SIG-M5 treated with dmso at 0.1 percent for 504 hours (cell line): ENCODE data around the gene KIAA1958.
"Not testable (repeated sequence)": the region's sequence is repeated elsewhere in the genome, so short reads cannot be mapped to it uniquely, and the experiment has no call there.

Experiments
- DNase-seq: peaks from one replicate; lab custom pipeline; 2025; ENCODE audit not compliant: unreplicated experiment; lab: John Stamatoyannopoulos, UW

KIAA1958 gene

DNA sequence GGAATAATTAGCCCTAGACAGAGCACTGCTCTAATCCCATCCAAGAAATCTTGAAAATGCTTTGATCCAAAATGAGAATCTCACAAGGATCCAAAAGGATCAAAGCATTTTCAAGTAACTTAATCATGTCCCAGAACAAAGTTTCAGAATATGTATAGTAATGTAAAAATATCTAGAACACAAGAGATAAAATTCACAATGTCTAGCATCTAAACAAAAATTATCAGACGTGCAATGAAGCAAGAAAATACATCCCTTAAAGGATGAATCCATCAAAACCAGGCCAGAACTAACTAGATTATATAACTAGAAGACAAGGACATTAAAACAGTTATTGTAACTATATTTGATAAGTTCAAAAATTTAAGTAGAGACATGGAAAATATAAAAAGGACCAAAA lies 162.0 kb downstream of the KIAA1958 start:
- DNase-seq = no peak

- DNase-seq = no peak
Observed at GRCh38 chr9:112654282-112654681, 167.7 kb downstream of the KIAA1958 start.

DNA sequence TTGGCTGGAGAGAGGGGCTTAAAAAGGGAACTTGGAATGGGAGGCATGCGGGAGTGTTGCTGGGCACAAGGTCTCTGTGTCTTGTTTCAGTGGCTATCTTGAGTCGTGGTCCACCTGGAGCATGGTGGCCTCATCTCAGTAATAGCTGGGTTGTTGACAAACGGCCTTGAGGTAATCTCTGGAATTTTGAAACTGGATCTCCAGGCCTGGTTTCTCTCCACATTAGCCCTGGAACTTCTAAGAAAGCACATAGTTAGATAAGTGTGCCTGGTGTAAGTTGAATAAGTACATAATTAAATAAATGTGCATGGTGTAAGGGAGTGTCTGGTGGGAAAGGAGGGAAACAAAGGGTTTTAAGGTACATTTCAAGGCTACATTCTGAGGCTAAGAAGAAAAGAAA lies 169.0 kb downstream of the KIAA1958 start:
- no peak for DNase-seq

- DNase-seq = no peak
Observed at GRCh38 chr9:112659906-112660305, 173.3 kb downstream of the KIAA1958 start.

GRCh38 chr9:112663681-112664080 lies 177.1 kb downstream of the KIAA1958 start:
- DNase-seq = no peak

GRCh38 chr9:112664531-112664930 lies 177.9 kb downstream of the KIAA1958 start:
- DNase-seq = no peak

DNA sequence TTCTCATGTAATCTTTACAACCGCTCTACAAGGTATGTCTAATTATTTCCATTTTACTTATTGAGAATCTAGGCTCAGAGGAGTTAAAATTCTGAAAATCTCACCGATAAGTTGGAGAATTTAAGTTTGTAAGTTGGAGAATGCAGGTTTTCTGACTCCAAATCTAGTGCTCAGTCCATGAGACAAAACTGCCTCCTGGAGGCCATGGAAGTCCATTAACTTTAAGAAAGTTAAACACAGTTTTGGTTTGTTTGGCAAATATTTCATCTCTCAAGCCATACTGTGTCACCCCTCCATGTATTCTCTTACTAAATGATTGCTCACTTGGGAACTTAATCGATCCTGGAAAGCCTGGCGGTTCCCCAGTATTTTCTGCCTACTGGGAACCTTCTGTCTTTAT lies 178.7 kb downstream of the KIAA1958 start:
- no peak for DNase-seq

DNA sequence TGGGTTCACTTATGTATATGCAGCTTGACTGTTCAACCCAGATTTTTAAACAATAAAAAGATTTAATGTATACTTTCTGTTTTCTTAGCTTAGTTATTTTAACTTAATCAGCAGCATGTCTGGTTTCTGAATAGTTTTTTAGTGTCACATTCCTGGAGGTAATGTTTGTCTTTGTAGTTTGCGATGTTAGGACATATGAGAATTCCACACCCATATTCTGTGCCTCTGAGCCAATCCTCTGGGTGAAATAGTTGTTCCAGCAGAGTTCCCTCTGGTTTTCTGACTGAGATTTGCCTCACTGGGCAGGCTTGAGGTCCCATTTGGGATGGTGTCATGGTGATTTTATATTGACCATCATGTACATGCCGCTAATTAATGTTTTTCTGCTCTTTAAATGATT lies 182.7 kb downstream of the KIAA1958 start:
- no peak for DNase-seq

DNA sequence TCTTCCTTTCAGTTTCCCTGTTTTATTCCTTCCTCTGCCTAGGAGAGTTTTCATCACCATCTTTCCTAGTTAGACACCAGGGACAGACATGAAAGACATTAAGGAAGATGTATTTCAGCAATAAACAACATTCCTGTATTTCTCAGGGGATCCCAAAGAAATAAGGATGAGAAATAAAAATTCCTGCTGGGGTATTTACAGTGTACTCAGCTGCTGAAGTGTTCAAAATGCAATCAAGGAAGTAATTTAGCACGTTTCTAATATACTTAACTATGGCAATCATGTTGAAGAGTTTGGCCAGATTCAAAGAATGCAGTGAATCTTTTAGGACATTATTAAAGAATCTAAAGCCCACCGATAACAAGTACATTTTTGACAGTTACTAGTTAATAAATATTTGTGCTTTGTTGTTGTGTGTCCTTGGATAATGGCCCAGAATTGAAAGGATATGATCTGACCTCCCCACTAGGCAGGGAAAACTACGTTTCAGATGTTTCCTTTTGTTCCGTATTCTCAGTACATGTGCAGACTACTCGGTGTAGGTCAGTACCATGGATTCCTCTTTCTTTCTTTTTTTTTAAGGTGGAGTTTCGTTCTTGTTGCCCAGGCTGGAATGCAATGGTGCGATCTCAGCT lies 184.5 kb downstream of the KIAA1958 start:
- DNase-seq = no peak

GRCh38 chr9:112673221-112673620 lies 186.6 kb downstream of the KIAA1958 start:
- DNase-seq = not testable (repeated sequence)

- no peak for DNase-seq
Observed at GRCh38 chr9:112677040-112677439, 190.4 kb downstream of the KIAA1958 start.

GRCh38 chr9:112680731-112681402 lies 194.2 kb downstream of the KIAA1958 start:
- DNase-seq = no peak

GRCh38 chr9:112689161-112689740 lies 202.6 kb downstream of the KIAA1958 start:
- DNase-seq = no peak

DNA sequence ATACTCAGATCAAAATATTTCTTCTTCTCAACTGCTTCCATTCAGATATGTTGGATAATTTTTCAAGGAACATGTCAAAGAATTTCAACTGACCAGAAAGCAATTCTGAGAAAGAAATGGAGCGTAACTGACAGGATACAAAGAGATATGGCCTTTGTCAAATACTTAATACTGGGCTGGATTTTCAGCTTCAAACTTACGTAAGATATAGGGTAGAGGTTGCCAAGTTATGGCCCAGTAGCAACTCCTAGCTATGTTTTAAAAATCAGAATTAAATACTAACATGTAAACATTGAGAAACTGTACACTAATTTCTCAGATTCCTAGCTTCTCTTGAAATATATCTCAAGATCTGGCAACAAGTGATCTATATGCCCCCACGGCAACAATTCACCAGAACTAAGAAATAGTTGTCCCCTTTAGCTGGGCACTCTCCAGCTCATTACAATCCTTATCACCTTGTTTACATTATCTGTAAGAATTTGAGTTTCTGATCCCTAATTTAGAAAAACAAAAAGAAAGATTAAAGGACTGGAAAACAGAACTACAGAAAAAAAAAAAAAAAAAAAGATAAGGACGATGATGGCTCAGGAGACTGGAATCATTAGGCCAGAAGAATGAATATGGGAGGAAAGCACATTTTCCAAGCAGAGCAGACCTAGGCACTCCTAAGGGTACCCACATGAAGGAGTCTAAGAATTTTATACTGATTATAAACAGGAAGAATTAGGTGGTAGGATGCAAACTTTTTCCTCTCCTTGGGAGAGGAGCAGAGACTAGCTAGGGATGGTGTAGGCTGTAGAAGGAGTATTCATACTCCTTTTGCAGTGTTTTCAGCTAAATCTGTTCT lies 208.3 kb downstream of the KIAA1958 start:
- no peak for DNase-seq

GRCh38 chr9:112696461-112696860 lies 209.8 kb downstream of the KIAA1958 start:
- no peak for DNase-seq

- DNase-seq = no peak
Observed at GRCh38 chr9:112699230-112699629, 212.6 kb downstream of the KIAA1958 start.

- DNase-seq = no peak
Observed at GRCh38 chr9:112700085-112700484, 213.5 kb downstream of the KIAA1958 start.

DNA sequence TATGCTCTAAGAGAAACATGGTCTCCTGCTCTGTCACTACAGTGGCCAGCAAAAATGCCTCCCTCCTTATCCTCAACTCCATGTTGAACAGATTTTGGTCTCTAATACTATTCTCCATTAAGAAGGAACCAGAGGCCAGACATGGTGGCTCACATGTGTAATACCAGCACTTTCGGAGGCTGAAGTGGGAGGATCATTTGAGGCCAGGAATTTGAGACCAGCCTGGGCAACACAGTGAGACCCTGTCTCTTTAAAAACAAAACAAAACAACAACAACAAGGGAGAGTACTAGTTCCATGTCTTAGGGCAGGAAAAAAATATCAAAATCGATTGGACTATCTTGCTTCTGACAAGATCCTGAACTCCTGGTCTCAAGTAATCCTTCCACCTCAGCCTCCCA lies 216.7 kb downstream of the KIAA1958 start:
- DNase-seq = no peak

- DNase-seq = peak; percentile 36
Observed at GRCh38 chr9:112705768-112706427, 219.3 kb downstream of the KIAA1958 start.

DNA sequence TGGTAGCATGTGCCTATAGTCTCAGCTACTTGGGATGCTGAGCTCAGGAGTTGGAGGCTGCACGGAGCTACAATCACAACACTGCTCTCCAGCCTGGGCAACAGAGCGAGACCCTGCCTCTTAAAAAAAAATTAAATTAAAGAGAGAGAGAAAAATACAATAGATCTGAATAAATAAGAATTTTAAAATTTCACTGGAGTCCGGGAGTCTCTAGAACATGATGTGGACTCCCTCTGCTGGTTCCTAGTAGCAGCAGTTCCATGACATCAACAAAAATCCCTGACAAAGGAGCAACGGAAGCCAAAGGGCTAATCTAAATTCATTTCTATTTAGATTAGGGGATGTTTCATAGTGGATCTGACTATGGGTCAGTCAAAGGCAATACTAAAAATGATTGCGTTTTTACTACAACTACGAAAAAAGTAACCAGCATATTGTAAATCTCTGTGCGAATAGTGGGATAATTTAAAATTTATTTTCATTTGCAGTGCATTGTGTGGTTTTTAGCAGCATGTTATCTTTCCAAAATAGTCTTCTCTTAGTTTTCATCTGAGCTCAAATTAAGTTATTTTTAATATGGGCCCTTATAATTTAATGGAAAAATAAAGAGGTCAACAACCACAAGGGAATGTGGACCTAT lies 224.5 kb downstream of the KIAA1958 start:
- no peak for DNase-seq

DNA sequence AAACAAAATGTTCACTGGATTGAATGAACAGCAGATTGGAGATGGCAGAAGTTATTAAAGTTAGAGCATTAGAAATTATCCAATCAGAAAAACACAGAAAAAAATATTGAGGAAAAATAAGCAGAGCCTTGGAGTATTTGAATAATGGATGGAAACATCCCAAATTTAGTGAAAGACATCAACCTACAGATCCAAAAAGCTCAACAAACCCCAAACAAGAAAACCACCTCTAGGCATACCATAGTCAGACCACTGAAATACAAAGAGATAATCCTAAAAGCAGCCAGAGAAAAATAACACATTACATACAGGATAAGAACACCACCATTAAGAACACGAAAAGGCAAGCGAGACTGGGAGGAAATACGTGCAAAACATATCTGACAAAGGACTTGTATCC lies 226.1 kb downstream of the KIAA1958 start:
- DNase-seq = no peak
